ENCODE results near the gene AXIN1. TPM values are rescaled to one million over a fixed set of nuclear protein-coding genes. Genes with fewer than 3 reads are reported as not detected.

Gene AXIN1
- total and polyA plus RNA-seq, 2 donors (not counting 3 experiments of a cell fraction or from before 2014, with no cell fraction given), result 8.3 to 21.9 TPM

GRCh38 chr16:287298-287811 lies 65.2 kb downstream of the AXIN1 start:
- POLR2A ChIA-PET, result no interaction called here

DNA sequence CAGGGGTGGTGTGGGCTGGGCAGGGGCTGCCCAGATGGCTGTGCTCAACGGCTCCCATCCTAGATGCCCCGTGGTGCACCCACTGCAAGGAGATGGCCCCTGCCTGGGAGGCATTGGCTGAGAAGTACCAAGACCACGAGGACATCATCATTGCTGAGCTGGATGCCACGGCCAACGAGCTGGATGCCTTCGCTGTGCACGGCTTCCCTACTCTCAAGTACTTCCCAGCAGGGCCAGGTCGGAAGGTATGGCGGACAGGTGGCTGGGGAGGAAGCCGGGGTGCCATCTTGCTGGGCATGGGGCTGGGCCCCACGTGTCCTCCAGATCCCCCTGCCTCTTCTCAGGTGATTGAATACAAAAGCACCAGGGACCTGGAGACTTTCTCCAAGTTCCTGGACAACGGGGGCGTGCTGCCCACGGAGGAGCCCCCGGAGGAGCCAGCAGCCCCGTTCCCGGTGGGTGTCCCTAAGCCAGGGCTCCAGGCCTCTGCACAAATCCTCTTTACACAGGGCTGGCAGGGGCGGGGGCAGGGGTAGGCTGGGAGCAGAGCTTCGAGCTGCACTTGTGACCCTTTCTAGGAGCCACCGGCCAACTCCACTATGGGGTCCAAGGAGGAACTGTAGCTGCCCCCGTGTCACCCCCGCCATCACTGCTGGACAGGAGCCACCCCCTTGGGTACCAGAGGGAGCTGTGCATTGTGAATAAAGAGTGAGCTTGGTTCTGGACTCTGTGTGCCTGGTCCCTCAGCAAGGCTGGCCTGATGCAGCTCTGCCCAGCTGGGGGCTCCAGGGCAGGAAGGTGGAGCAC lies 65.8 kb downstream of the AXIN1 start:
- Histone ChIP-seq H3K4me2 (ENCODE audit: insufficient read depth, low read length) (no peak overlapping the region), H4K20me1 (replicated peaks; ENCODE audit: control insufficient read depth, extremely low read depth, insufficient read depth, low read length) (no peaks in the 10 kb centered on the region), H2AFZ (ENCODE audit: low read depth, low read length) (no peak overlapping the region), H3K9me3 (replicated peaks; ENCODE audit: control insufficient read depth, insufficient read depth, low read length) (no peaks in the 10 kb centered on the region), H3K9ac (replicated peaks; ENCODE audit: extremely low read depth, insufficient read depth, low read length) (no peak overlapping the region), H3K9me1 (replicated peaks; ENCODE audit: control insufficient read depth, extremely low read depth, insufficient read depth, low read length) (no peaks in the 10 kb centered on the region), H3K27me3 (ENCODE audit: control insufficient read depth in 2 of 2, insufficient read depth in 2 of 2, low read length in 2 of 2) (no peaks in the 10 kb centered on the region), H3K4me3 (replicated peaks in 1 of 3; ENCODE audit: insufficient read depth in 1 of 3, low read depth in 1 of 3, low read length in 3 of 3) (no peak overlapping the region), H3K4me1 (ENCODE audit: control insufficient read depth, extremely low read depth, insufficient read depth, low read length) (no peaks in the 10 kb centered on the region), H3K36me3 (ENCODE audit: control insufficient read depth in 2 of 2, extremely low read depth in 1 of 2, insufficient read depth in 2 of 2, low read length in 2 of 2) (peaks cover 0 to 21% of the 10 kb centered on the region in 2 experiments), H3K27ac (ENCODE audit: insufficient read depth, low read depth, low read length) (no peak overlapping the region), H3K79me2 (ENCODE audit: control insufficient read depth, insufficient read depth, low read length) (no peaks in the 10 kb centered on the region)
- POLR2A ChIA-PET, result no interaction called here
- dilution Hi-C loops (cut with MboI; ENCODE audit: extremely low pct_ligation_motif_present, low sequenced_read_pairs) (no loop called here), intact Hi-C loops (cut with micrococcal nuclease) (no loop called here)
- no TSS peak for BruUV-seq (replicated peaks)
- TF ChIP-seq JUN (IDR thresholded peaks at IDR 0.05; ENCODE audit: borderline replicate concordance, insufficient read depth, insufficient read length, low read depth) (no peak), EZH2 (IDR thresholded peaks at IDR 0.05; ENCODE audit: borderline replicate concordance, low read depth, low read length, severe bottlenecking) (no peak), GATA2 (IDR thresholded peaks at IDR 0.05; ENCODE audit: insufficient read depth, insufficient read length, low read depth, low read length) (no peak), MYC (IDR thresholded peaks at IDR 0.05; ENCODE audit: low read depth, low read length) (no peak), FOS (IDR thresholded peaks at IDR 0.05; ENCODE audit: borderline replicate concordance, insufficient read depth, low read length) (no peak)
- FAIRE-seq, result no peak
- DNase-seq (ENCODE audit: low read depth, low spot score), result no peak
- CTCF ChIA-PET, result no interaction called here

More at GRCh38 chr16:287298-287811, 65.2 kb downstream of the AXIN1 start:
- H3K9me3 ChIP-seq (replicated peaks; ENCODE audit: control insufficient read depth, insufficient read depth, low read length), result no peaks in the 10 kb centered on the region
- no peak for DNase-seq (ENCODE audit: low read depth, low spot score)
- intact Hi-C loops (cut with micrococcal nuclease) (no loop called here), dilution Hi-C loops (cut with MboI; ENCODE audit: extremely low pct_ligation_motif_present, low sequenced_read_pairs) (no loop called here)
- no peak overlapping the region for H3K27ac ChIP-seq (ENCODE audit: insufficient read depth, low read depth, low read length)
- no peak for FAIRE-seq
- H4K20me1 ChIP-seq (replicated peaks; ENCODE audit: control insufficient read depth, extremely low read depth, insufficient read depth, low read length), result no peaks in the 10 kb centered on the region
- no peaks in the 10 kb centered on the region for H3K27me3 ChIP-seq (ENCODE audit: control insufficient read depth in 2 of 2, insufficient read depth in 2 of 2, low read length in 2 of 2)
- H3K4me3 ChIP-seq (replicated peaks in 1 of 3; ENCODE audit: insufficient read depth in 1 of 3, low read depth in 1 of 3, low read length in 3 of 3), result no peak overlapping the region
- H3K4me2 ChIP-seq (ENCODE audit: insufficient read depth, low read length), result no peak overlapping the region
- BruUV-seq (replicated peaks), result no TSS peak
- no peaks in the 10 kb centered on the region for H3K79me2 ChIP-seq (ENCODE audit: control insufficient read depth, insufficient read depth, low read length)
- H3K9ac ChIP-seq (replicated peaks; ENCODE audit: extremely low read depth, insufficient read depth, low read length), result no peak overlapping the region
- no peak for TF ChIP-seq MYC (IDR thresholded peaks at IDR 0.05; ENCODE audit: low read depth, low read length)
- no peak for TF ChIP-seq FOS (IDR thresholded peaks at IDR 0.05; ENCODE audit: borderline replicate concordance, insufficient read depth, low read length)
- TF ChIP-seq POLR2A (IDR thresholded peaks at IDR 0.05; ENCODE audit: low read depth, low read length), result no peak
- no peak for TF ChIP-seq GATA2 (IDR thresholded peaks at IDR 0.05; ENCODE audit: insufficient read depth, insufficient read length, low read depth, low read length)
- H2AFZ ChIP-seq (ENCODE audit: low read depth, low read length), result no peak overlapping the region
- CTCF ChIA-PET, result no interaction called here
- no peaks in the 10 kb centered on the region for H3K4me1 ChIP-seq (ENCODE audit: control insufficient read depth, extremely low read depth, insufficient read depth, low read length)
- H3K36me3 ChIP-seq (ENCODE audit: control insufficient read depth in 2 of 2, extremely low read depth in 1 of 2, insufficient read depth in 2 of 2, low read length in 2 of 2), result peaks cover 0 to 24% of the 10 kb centered on the region in 2 experiments
- H3K9me1 ChIP-seq (replicated peaks; ENCODE audit: control insufficient read depth, extremely low read depth, insufficient read depth, low read length), result no peaks in the 10 kb centered on the region

All from endothelial cell of umbilical vein (primary cell).